K562 (cell line): ENCODE measurements around the gene ARL3. TPM values are rescaled to one million over a fixed set of nuclear protein-coding genes. Genes with fewer than 3 reads are reported as not detected.

Experiments
- ARID3A ChIP-seq: IDR thresholded peaks from 2 replicates; pipeline ENCODE4 v1.6.1; 2012; ENCODE audit warnings: low read depth, low read length, improper control_type of control experiment, borderline replicate concordance
- CBX1 ChIP-seq: sonication (generic); IDR thresholded peaks from 2 replicates; pipeline ENCODE4 v1.6.1; 2016; ENCODE audit warnings: antibody characterized with exemption, low read depth, mild to moderate bottlenecking
- CC2D1A ChIP-seq: fragments of 450-650 bp; IDR thresholded peaks from 2 replicates; pipeline ENCODE4 v1.6.1; 2017; ENCODE audit warnings: mild to moderate bottlenecking
- ESRRB ChIP-seq: fragments of 250-450 bp; sonication (Bioruptor Pico); IDR thresholded peaks from 2 replicates; pipeline ENCODE4 v1.5.0; 2020; ENCODE audit warnings: mild to moderate bottlenecking, moderate library complexity, borderline replicate concordance
- ILF3 ChIP-seq: fragments of 450-650 bp; IDR thresholded peaks from 2 replicates; pipeline ENCODE4 v1.6.1; 2018; ENCODE audit warnings: antibody characterized with exemption, mild to moderate bottlenecking, moderate library complexity, borderline replicate concordance
- MEF2A ChIP-seq: IDR thresholded peaks from 2 replicates; pipeline ENCODE4 v1.6.1; 2011; ENCODE audit warnings: low read depth, mild to moderate bottlenecking, low read length, moderate library complexity; ENCODE audit not compliant: control insufficient read depth
- PHB2 ChIP-seq: fragments of 450-650 bp; IDR thresholded peaks from 2 replicates; pipeline ENCODE4 v1.6.1; 2017; ENCODE audit warnings: low read depth
- POLR2B ChIP-seq: fragments of 450-650 bp; IDR thresholded peaks from 2 replicates; pipeline ENCODE4 v1.6.1; 2018; ENCODE audit warnings: low read depth; ENCODE audit not compliant: partially characterized antibody
- PPARD ChIP-seq: fragments of 250-450 bp; sonication (Bioruptor Pico); IDR thresholded peaks from 2 replicates; pipeline ENCODE4 v1.8.0; 2022; ENCODE audit warnings: inconsistent platforms, mild to moderate bottlenecking, moderate library complexity
- SMAD3 ChIP-seq: fragments of 450-650 bp; formaldehyde crosslinking; conservative IDR thresholded peaks from 2 replicates; pipeline ENCODE4 v1.4.0; 2020; ENCODE audit warnings: mild to moderate bottlenecking
- SRSF7 ChIP-seq: fragments of 200-400 bp; formaldehyde crosslinking; optimal IDR thresholded peaks from 2 replicates; pipeline ENCODE3; 2017; ENCODE audit warnings: mild to moderate bottlenecking, low read depth, low read length
- ZC3H11A ChIP-seq: IDR thresholded peaks from 2 replicates; pipeline ENCODE4 v1.6.1; 2012; ENCODE audit warnings: low read depth, low read length, improper control_type of control experiment
- ZEB2 ChIP-seq: fragments of 450-650 bp; IDR thresholded peaks from 2 replicates; pipeline ENCODE4 v1.6.1; 2016
- ZFP36 ChIP-seq: fragments of 150-350 bp; IDR thresholded peaks from 2 replicates; pipeline ENCODE4 v1.6.1; 2018; ENCODE audit warnings: low read length, low read depth; ENCODE audit not compliant: partially characterized antibody
- ZNF121 ChIP-seq: sonication (generic); formaldehyde crosslinking; conservative IDR thresholded peaks from 2 replicates; pipeline ENCODE4 v1.8.0; 2022; ENCODE audit warnings: missing genetic modification reagents
- ZNF174 ChIP-seq: fragments of 250-450 bp; sonication (Bioruptor Pico); IDR thresholded peaks from 2 replicates; pipeline ENCODE4 v1.4.0; 2020; ENCODE audit warnings: mild to moderate bottlenecking
- ZNF354B ChIP-seq: fragments of 250-450 bp; sonication (Bioruptor Pico); IDR thresholded peaks from 2 replicates; pipeline ENCODE4 v1.4.0; 2020
- polyA plus RNA-seq, 8 experiments: library from polyadenylated mRNA; depleted of rRNA in 4 of 8; stranded (reverse) in 5 of 8; unstranded in 3 of 8; fragments of >200 nt; fragmentation: Nextera tagmentation in 2 of 8; fragmentation: Illumina TruSeq in 1 of 8; extraction: Ambion mirVana in 2 of 8; extraction: Trizol in 1 of 8; gene quantifications; 2 replicates each; pipeline versions ENCODE4 v1.2.1 to v1.2.3, GENCODE V29; 2011 to 2014; ENCODE audit warnings: inconsistent platforms in 1 of 8, missing spikeins in 1 of 8
- total RNA-seq, 7 experiments: library from RNA; depleted of rRNA in 6 of 7; stranded (reverse); fragments of >200 nt in 6 of 7; fragmentation: Illumina TruSeq in 2 of 7; extraction: Trizol in 2 of 7; gene quantifications; 2 replicates each; pipeline versions ENCODE4 v1.2.1 to v1.2.3, GENCODE V29; 2011 to 2021; ENCODE audit warnings: low replicate concordance in 1 of 7
- TF ChIP-seq, protein P1 (sequence below): fragments of 450-650 bp; IDR thresholded peaks from 2 replicates; pipeline ENCODE4 v1.6.1; 2016; ENCODE audit warnings: borderline replicate concordance
- TF ChIP-seq, protein P2 (sequence below): sonication (generic); formaldehyde crosslinking; IDR thresholded peaks from 2 replicates; pipeline ENCODE4 v1.8.1; 2023; ENCODE audit warnings: missing genetic modification reagents, mild to moderate bottlenecking, borderline replicate concordance
- TF ChIP-seq, protein P3 (sequence below): IDR thresholded peaks from 3 replicates; pipeline ENCODE4 v1.6.1; 2011; ENCODE audit warnings: borderline replicate concordance, mild to moderate bottlenecking; ENCODE audit not compliant: insufficient read length, insufficient read depth

The ARL3 gene
- total and polyA plus RNA-seq, 9 of the 15 experiments (the other 6 are each of a cell fraction or from before 2014, with no cell fraction given): 2.9 to 8.9 (median 4.8) TPM

DNA sequence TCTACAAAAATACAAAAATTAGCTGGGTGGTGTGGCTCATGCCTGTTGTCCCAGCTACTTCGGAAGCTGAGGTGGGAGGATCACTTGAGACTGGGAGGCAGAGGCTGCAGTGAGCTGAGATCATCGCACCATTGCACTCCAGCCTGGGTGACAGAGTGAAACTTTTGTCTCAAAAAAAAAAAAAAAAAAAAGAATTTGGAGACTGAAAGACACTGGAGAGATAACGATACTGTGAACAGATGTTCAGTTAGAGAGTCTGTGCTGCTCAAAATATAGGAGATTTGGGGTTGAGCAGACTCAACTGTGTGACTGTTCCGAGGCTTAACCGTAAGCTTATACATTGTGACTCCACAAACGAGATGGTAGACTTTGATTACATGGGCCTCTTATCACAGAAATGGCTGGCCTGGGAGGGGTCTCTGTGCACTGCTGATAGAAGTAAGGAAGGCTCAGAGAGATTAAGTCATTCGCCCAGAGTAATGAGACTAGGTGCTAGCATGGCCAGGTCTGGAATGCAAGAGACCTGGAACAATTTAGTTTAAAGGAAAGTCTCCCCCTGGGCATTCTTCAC lies 48.9 kb upstream of the ARL3 start (continued):
- TF ChIP-seq, protein P1, sequence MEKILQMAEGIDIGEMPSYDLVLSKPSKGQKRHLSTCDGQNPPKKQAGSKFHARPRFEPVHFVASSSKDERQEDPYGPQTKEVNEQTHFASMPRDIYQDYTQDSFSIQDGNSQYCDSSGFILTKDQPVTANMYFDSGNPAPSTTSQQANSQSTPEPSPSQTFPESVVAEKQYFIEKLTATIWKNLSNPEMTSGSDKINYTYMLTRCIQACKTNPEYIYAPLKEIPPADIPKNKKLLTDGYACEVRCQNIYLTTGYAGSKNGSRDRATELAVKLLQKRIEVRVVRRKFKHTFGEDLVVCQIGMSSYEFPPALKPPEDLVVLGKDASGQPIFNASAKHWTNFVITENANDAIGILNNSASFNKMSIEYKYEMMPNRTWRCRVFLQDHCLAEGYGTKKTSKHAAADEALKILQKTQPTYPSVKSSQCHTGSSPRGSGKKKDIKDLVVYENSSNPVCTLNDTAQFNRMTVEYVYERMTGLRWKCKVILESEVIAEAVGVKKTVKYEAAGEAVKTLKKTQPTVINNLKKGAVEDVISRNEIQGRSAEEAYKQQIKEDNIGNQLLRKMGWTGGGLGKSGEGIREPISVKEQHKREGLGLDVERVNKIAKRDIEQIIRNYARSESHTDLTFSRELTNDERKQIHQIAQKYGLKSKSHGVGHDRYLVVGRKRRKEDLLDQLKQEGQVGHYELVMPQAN: no peak
- no peak for TF ChIP-seq PPARD (CRISPR knock-in tag)
- no peak for TF ChIP-seq MEF2A
- no peak for TF ChIP-seq POLR2B
- TF ChIP-seq ZC3H11A: no peak
- TF ChIP-seq ESRRB (CRISPR knock-in tag): no peak
- no peak for TF ChIP-seq SRSF7
- TF ChIP-seq, protein P2, sequence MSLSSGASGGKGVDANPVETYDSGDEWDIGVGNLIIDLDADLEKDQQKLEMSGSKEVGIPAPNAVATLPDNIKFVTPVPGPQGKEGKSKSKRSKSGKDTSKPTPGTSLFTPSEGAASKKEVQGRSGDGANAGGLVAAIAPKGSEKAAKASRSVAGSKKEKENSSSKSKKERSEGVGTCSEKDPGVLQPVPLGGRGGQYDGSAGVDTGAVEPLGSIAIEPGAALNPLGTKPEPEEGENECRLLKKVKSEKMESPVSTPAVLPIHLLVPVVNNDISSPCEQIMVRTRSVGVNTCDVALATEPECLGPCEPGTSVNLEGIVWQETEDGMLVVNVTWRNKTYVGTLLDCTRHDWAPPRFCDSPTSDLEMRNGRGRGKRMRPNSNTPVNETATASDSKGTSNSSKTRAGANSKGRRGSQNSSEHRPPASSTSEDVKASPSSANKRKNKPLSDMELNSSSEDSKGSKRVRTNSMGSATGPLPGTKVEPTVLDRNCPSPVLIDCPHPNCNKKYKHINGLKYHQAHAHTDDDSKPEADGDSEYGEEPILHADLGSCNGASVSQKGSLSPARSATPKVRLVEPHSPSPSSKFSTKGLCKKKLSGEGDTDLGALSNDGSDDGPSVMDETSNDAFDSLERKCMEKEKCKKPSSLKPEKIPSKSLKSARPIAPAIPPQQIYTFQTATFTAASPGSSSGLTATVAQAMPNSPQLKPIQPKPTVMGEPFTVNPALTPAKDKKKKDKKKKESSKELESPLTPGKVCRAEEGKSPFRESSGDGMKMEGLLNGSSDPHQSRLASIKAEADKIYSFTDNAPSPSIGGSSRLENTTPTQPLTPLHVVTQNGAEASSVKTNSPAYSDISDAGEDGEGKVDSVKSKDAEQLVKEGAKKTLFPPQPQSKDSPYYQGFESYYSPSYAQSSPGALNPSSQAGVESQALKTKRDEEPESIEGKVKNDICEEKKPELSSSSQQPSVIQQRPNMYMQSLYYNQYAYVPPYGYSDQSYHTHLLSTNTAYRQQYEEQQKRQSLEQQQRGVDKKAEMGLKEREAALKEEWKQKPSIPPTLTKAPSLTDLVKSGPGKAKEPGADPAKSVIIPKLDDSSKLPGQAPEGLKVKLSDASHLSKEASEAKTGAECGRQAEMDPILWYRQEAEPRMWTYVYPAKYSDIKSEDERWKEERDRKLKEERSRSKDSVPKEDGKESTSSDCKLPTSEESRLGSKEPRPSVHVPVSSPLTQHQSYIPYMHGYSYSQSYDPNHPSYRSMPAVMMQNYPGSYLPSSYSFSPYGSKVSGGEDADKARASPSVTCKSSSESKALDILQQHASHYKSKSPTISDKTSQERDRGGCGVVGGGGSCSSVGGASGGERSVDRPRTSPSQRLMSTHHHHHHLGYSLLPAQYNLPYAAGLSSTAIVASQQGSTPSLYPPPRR (CRISPR knock-in tag): no peak
- no peak for TF ChIP-seq ZEB2
- TF ChIP-seq ZNF121 (CRISPR knock-in tag): no peak
- no peak for TF ChIP-seq ZNF174 (CRISPR knock-in tag)
- no peak for TF ChIP-seq ARID3A
- TF ChIP-seq, protein P3, sequence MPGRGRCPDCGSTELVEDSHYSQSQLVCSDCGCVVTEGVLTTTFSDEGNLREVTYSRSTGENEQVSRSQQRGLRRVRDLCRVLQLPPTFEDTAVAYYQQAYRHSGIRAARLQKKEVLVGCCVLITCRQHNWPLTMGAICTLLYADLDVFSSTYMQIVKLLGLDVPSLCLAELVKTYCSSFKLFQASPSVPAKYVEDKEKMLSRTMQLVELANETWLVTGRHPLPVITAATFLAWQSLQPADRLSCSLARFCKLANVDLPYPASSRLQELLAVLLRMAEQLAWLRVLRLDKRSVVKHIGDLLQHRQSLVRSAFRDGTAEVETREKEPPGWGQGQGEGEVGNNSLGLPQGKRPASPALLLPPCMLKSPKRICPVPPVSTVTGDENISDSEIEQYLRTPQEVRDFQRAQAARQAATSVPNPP: no peak
- no peak for TF ChIP-seq SMAD3 (CRISPR knock-in tag)
- no peak for TF ChIP-seq CBX1
- TF ChIP-seq ZNF354B: no peak
- no peak for TF ChIP-seq ZFP36
- TF ChIP-seq CC2D1A: peak; percentile 58; the same call in 1 of the 2 replicates
- no peak for TF ChIP-seq ILF3
- no peak for TF ChIP-seq PHB2
